GM19395 (cell line): Measurements from ENCODE around the gene BEX3.
A peak's percentile ranks its signal among the peaks of the same experiment; 100 is the strongest.
"Not testable (repeated sequence)": the region's sequence is repeated elsewhere in the genome, so short reads cannot be mapped to it uniquely, and the experiment has no call there.

Experiments used
- ATAC-seq: cut with Tn5 transposase; IDR thresholded peaks from one replicate; pipeline ENCODE4 v1.9.1; 2021; ENCODE audit warnings: mild to moderate bottlenecking, moderate library complexity; ENCODE audit not compliant: unreplicated experiment

BEX3 gene

GRCh38 chrX:103376118-103376978 is at the start of gene BEX3:
BEX3 (plus strand) TSS chrX:103376538; CDS start chrX:103377522, 984 bp downstream.
- ATAC-seq, result no peak

DNA sequence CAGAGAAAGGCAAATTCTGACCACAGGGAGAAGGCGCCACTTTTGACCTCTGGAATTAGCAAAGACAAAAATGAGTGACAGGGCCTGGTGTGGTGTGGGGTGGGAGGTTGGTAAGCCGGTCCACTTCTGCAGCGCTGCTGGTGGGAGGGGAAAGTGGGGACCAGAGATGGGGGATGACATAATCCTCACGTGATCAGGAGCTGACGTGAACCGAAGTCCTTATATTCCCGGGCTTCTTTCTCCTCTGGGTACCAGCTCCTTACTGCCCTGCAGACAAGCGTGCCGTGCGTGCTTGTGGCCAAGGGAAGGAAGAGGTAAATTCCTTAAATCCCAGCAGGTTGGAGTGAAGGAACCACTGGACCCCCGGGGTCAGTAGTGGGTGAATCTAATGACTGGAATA is 46.3 kb upstream of the BEX3 start, which contains the start of gene TCEAL7:
Gene TCEAL7 (plus strand): TSS at position 249 of the 400 bp plus-strand sequence. CDS start 1,165 bp downstream, outside the sequence.
- ATAC-seq, result no peak

DNA sequence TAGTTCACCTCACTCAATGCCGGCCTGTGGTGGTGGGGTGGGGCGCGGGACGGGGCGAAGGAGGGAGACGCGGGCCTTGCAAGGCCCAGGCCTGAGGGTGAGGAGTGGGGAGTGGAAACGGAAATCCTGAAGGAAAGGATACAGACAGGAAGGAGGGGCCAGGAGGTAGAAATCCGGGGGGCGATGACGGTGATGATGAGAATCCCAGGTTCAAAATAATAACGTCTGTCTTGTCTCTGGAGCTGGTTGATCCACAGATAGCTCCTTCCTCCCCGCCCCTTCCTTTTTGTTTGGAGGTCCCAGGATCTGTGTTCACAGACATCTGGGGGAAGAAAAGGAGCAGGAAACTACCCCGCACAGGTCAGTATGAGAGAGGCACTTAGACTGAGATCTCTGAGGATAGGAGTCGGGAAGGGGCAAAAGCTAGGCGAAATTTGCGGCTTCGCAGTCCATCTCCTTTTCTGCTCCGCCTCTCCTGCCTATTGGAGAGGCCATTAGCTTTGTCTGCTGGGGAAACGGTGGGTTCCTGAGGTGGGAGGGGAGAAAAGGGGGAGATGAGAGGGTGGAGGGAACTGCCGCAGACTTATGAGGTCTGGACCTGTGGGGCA is 45.6 kb upstream of the BEX3 start:
- no peak for ATAC-seq

- no peak for ATAC-seq
These were observed 37.7 kb upstream of the BEX3 start for GRCh38 chrX:103338663-103339062.

- ATAC-seq, result peak; percentile 81
These were observed 33.2 kb upstream of the BEX3 start for GRCh38 chrX:103343105-103343504.

DNA sequence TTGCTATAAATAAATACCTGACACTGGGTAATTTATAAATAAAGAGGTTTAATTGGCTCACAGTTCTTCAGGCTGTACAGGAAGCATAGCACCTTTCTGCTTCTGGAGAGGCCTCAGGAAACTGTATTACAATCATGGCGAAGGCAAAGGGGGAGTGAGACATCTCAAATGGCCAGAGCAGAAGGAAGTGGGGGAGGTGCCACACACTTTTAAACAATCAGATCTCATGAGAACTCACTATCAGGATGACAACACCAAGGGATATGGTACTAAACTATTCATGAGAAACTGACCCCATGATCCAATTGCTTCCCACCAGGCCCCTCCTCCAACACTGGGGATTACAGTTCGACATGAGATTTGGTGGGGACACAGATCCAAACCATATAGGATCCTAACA is 31.7 kb upstream of the BEX3 start:
- no peak for ATAC-seq

- ATAC-seq, result no peak
These were observed 28.5 kb upstream of the BEX3 start for GRCh38 chrX:103347682-103348397.

DNA sequence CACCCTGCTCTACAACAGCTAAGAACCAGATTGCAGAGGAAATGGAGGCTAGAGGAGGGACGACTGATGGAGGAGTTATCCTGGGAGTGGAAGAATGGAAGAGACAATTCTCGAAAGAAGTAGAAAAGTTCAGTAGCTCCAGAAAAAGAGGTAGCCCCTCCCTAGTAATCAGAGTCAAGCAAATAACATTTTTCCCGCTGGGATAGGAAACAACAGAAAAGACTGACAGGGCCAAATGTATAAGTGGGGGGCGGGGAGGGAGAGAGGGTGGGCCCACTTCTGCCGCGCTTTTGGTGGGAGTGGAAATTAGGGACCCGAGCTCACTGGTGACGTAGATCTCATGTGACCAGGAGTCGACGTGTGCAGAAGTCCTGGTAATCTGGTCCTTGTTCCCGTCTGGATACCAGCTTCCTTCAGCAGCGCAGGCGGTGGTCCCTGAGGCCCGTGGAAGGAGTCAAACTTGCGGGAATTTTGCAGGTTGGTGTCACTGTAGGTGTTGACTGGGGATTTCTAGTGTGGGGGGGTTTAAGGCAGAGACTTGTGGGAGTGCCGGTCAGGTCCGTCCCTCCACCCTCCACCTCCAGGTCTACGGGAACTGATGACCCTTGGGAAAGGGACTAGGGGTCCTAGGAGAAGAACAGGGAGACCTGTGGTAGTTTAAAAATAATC is 20.1 kb upstream of the BEX3 start, which contains the start of gene TCEAL9:
Gene TCEAL9 (plus strand): TSS at position 377 of the 669 bp plus-strand sequence. CDS start 1,179 bp downstream, outside the sequence.
- ATAC-seq, result peak; percentile 67

- ATAC-seq, result no peak
These were observed 19.5 kb upstream of the BEX3 start for GRCh38 chrX:103356858-103357257.

- ATAC-seq, result no peak
These were observed 18.5 kb upstream of the BEX3 start for GRCh38 chrX:103357871-103358270.

- ATAC-seq, result not testable (repeated sequence)
These were observed 16.7 kb upstream of the BEX3 start for GRCh38 chrX:103359605-103360004.

GRCh38 chrX:103360092-103360491 is 16.2 kb upstream of the BEX3 start:
- ATAC-seq, result no peak

GRCh38 chrX:103360916-103361315 is 15.4 kb upstream of the BEX3 start:
- no peak for ATAC-seq

DNA sequence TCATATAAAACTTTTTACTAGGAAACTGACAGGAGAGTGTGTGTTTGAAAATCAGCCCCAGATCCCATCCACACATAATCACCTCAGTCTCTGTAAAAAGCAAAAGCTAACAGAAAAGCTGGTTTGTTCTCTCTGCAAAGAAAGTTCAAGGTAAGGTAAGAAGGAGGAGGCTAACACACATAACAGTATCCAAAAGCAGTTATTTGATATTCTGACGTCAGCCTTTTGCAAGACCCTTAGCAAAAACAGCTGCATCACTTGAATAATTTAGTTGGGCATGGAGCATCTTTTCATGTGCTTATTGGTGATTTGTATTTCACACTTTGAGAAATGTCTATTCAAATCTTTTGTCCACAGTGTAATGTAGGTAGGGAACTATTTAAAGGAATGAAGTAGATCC is 14.5 kb upstream of the BEX3 start:
- no peak for ATAC-seq

DNA sequence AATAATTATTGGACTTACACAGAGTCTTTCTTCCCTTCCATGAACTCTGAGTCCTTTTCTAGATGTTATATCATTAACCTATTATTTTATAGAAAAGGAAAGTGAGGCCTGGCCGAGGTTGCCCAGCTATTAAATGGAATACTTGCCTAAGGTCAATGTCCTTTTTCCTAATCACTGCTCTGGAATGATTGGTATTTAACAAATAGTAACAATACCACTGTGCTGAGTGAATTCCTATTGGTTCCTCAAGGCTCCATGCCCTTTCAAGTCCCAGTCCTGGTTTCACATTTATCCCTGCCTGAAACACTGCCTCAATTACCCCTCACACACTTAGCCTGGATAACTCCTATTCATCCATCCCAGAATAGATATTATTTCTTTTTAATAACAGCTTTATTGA is 13.9 kb upstream of the BEX3 start:
- ATAC-seq, result no peak

- no peak for ATAC-seq
These were observed 13.3 kb upstream of the BEX3 start for GRCh38 chrX:103363046-103363445.

DNA sequence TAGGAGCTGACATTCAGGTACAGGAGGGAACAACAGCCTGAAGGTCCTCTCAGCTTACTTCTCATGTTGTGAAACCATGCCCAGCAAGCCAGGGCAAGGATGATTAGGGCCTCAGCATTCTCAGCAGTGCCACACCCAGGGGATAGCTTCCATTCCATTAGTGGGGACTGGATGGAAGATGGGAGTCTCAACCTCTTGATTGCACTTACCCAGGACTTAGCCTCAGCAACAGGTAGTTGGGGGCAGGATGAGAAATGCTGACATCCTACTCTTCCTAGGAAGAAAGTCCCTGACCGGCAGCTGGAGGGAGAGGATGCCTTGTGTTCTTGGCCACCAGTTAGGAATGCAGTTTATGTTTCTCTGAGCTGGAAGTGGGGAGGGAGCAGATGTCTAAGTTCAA is 8.8 kb upstream of the BEX3 start:
- no peak for ATAC-seq

DNA sequence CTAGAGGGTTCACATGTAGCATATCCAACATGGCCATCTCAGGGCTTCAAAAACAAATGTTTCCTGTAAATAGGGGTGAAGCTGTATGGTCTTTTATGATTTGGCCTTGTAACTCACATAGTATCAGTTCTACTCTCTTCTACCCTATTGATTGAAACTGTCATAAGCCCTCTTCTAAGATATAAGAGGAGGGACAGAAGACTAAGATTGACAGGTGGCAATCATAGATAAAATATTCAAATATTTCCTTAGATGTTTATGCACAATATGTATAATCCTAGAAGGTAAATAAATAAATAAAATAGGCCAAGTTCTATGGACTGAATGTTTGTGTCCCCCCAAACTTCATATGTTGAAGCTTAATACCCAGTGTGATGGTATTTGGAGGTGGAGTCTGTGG is 6.9 kb upstream of the BEX3 start:
- ATAC-seq, result no peak

DNA sequence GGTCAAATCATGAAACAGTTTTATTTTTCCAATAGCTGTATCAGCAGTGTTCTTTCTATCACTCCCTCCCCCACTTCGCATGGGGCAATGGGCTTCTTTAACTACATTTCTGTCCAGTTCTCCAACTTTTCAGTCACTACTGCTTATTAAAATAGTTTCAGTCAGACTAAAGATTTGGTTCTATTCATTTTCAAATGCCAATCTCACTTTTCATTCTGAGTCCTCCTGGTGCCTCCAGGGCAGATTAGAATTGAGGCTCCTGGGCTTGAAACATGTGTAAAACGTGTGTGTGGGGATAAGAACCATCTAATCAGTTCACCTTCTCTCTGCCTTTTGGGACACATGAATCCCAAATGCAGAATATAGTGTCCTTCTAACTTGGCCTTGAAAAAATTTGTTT is 3.5 kb upstream of the BEX3 start:
- no peak for ATAC-seq

- no peak for ATAC-seq
These were observed 2.8 kb upstream of the BEX3 start for GRCh38 chrX:103373581-103373980.

- ATAC-seq, result no peak
These were observed 614 bp downstream of the BEX3 start for GRCh38 chrX:103376979-103377324.
